ENCODE measurements around the gene CDK5RAP2. TPM values are rescaled to one million over a fixed set of nuclear protein-coding genes. Genes with fewer than 3 reads are reported as not detected.

CDK5RAP2 gene
- total RNA-seq, 1 experiment from 2014 or later: 56.4 TPM

GRCh38 chr9:120399940-120400339, 180.0 kb downstream of the CDK5RAP2 start:
- H3K4me1 Mint-ChIP-seq: no peaks in the 10 kb centered on the region
- no peak overlapping the region for H3K4ac ChIP-seq (ENCODE audit: low read depth, low read length)
- H3K27me3 Mint-ChIP-seq (ENCODE audit: low read depth): no peaks in the 10 kb centered on the region

More at GRCh38 chr9:120399940-120400339, 180.0 kb downstream of the CDK5RAP2 start:
- Histone ChIP-seq H3K79me1 (ENCODE audit: insufficient read depth, low read depth, low read length, poor library complexity, severe bottlenecking) (no peaks in the 10 kb centered on the region), H4K5ac (ENCODE audit: insufficient read length, low read depth, low read length) (no peak overlapping the region), H3K27ac (ENCODE audit: insufficient read length, low read depth, low read length) (no peak overlapping the region), H3K56ac (ENCODE audit: insufficient read length, low read depth, low read length) (no peak overlapping the region), H3K14ac (ENCODE audit: insufficient read depth, low read length) (no peak overlapping the region), H3K79me2 (ENCODE audit: insufficient read depth, low read length) (no peaks in the 10 kb centered on the region), H2AK5ac (ENCODE audit: insufficient read length, low read length) (no peak overlapping the region), H3K23me2 (ENCODE audit: insufficient read length, low read depth, low read length, poor library complexity, severe bottlenecking) (no peaks in the 10 kb centered on the region), H2AFZ (ENCODE audit: low read length) (no peak overlapping the region), H2BK15ac (ENCODE audit: low read depth, low read length) (no peak overlapping the region), H3K9me3 (ENCODE audit: control insufficient read depth, low read depth, low read length) (no peaks in the 10 kb centered on the region), H4K20me1 (ENCODE audit: control insufficient read depth, insufficient read depth, insufficient read length) (peaks cover 2% of the 10 kb centered on the region), H3K27me3 (ENCODE audit: insufficient read depth, low read length) (no peaks in the 10 kb centered on the region), H2BK120ac (ENCODE audit: low read depth, low read length, poor library complexity, severe bottlenecking) (no peak overlapping the region), H3T11ph (ENCODE audit: low read length) (no peak overlapping the region), H3K4me1 (ENCODE audit: insufficient read depth, low read length) (no peaks in the 10 kb centered on the region), H2BK20ac (ENCODE audit: low read depth, low read length, poor library complexity, severe bottlenecking) (no peak overlapping the region), H4K91ac (ENCODE audit: insufficient read length, low read depth, low read length) (no peak overlapping the region), H3K18ac (ENCODE audit: insufficient read length, low read depth, low read length) (no peak overlapping the region), H2BK12ac (ENCODE audit: insufficient read length, low read depth, low read length) (no peak overlapping the region), H3K9ac (ENCODE audit: extremely low read depth, insufficient read length, low read length) (no peak overlapping the region), H4K8ac (replicated peaks; ENCODE audit: insufficient read length, low read depth, low read length) (no peak overlapping the region), H2BK5ac (ENCODE audit: insufficient read length, low read length) (no peak overlapping the region), H3K23ac (ENCODE audit: insufficient read length, low read depth, low read length) (no peak overlapping the region), H3K4me2 (ENCODE audit: insufficient read depth, insufficient read length, low read length) (no peak overlapping the region)
- WGBS (ENCODE audit: extremely low coverage, insufficient read length, low lambda C conversion rate): no CpG with 5 or more reads among the region's 2 CpGs
- no peak overlapping the region for H3K4me3 Mint-ChIP-seq
- no peak for DNase-seq
- peaks cover 38 to 78% (median 72%) of the 10 kb centered on the region in 3 experiments for H3K36me3 Mint-ChIP-seq (ENCODE audit: insufficient read depth in 1 of 3, low read depth in 3 of 3)
- no peaks in the 10 kb centered on the region for H3K9me3 Mint-ChIP-seq
- no peak overlapping the region for H3K27ac Mint-ChIP-seq
- TF ChIP-seq, protein P1, sequence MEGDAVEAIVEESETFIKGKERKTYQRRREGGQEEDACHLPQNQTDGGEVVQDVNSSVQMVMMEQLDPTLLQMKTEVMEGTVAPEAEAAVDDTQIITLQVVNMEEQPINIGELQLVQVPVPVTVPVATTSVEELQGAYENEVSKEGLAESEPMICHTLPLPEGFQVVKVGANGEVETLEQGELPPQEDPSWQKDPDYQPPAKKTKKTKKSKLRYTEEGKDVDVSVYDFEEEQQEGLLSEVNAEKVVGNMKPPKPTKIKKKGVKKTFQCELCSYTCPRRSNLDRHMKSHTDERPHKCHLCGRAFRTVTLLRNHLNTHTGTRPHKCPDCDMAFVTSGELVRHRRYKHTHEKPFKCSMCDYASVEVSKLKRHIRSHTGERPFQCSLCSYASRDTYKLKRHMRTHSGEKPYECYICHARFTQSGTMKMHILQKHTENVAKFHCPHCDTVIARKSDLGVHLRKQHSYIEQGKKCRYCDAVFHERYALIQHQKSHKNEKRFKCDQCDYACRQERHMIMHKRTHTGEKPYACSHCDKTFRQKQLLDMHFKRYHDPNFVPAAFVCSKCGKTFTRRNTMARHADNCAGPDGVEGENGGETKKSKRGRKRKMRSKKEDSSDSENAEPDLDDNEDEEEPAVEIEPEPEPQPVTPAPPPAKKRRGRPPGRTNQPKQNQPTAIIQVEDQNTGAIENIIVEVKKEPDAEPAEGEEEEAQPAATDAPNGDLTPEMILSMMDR (conservative IDR thresholded peaks at IDR 0.05): no peak

Data from H9 (cell line).